ENCODE measurements around the gene PNMT. TPM values are rescaled to one million over a fixed set of nuclear protein-coding genes. Genes with fewer than 3 reads are reported as not detected.

The PNMT gene
- total and polyA plus RNA-seq, 2 of the 13 experiments (the other 11 are each of a cell fraction or from before 2014, with no cell fraction given): 0.25 TPM; not detected in 1

GRCh38 chr17:39671651-39672521 is 3.6 kb downstream of the PNMT start (continued):
- TF ChIP-seq ZNF800 (CRISPR knock-in tag; IDR thresholded peaks at IDR 0.05) (0 out of 2 replicates have a peak, but pooled peaks have one; percentile 50), HMG20B (CRISPR knock-in tag; conservative IDR thresholded peaks at IDR 0.05) (no peak), ZFP62 (CRISPR knock-in tag; IDR thresholded peaks at IDR 0.05) (no peak), PPARG (CRISPR knock-in tag; conservative IDR thresholded peaks at IDR 0.05) (no peak), HMGA1 (CRISPR knock-in tag; conservative IDR thresholded peaks at IDR 0.05) (no peak), ZNF12 (CRISPR knock-in tag; IDR thresholded peaks at IDR 0.05) (no peak), NKX3-1 (CRISPR knock-in tag; IDR thresholded peaks at IDR 0.05) (no peak), ZNF687 (CRISPR knock-in tag; IDR thresholded peaks at IDR 0.05) (peak; percentile 96), TCF12 (IDR thresholded peaks at IDR 0.05) (no peak), TCF12 (CRISPR knock-in tag; IDR thresholded peaks at IDR 0.05) (no peak), ARID2 (CRISPR knock-in tag; IDR thresholded peaks at IDR 0.05; ENCODE audit: borderline replicate concordance) (no peak), ZNF574 (CRISPR knock-in tag; IDR thresholded peaks at IDR 0.05) (no peak), NFAT5 (CRISPR knock-in tag; IDR thresholded peaks at IDR 0.05) (no peak), RFX5 (IDR thresholded peaks at IDR 0.05; ENCODE audit: low read depth, low read length) (no peak)
